Upper lobe of left lung (tissue), 6 donors: ENCODE results near the gene PCSK6. TPM values are rescaled to one million over a fixed set of nuclear protein-coding genes. Genes with fewer than 3 reads are reported as not detected.

Experiments
- ATAC-seq, 2 donors: fragments of 200-7000 bp; cut with Tn5 transposase; one replicate each; pipeline ENCODE4 v1.9.1; 2022; ENCODE audit warnings: mild to moderate bottlenecking in 2 of 2, moderate library complexity in 2 of 2; ENCODE audit not compliant: low FRiP score in 2 of 2
- DNase-seq, 2 donors: peaks; one replicate each; pipeline ENCODE4 v3.0.0-alpha.2; 2019 to 2020
- H3K27ac ChIP-seq, 4 donors: fragments of 200-600 bp; sonication (generic); one replicate each; pipeline ENCODE4 v1.5.1; 2016 to 2019
- H3K27me3 ChIP-seq, 4 donors: fragments of 200-600 bp; sonication (generic); one replicate each; pipeline ENCODE4 v1.5.1; 2017 to 2019
- H3K36me3 ChIP-seq, 4 donors: fragments of 200-600 bp; sonication (generic); one replicate each; pipeline ENCODE4 v1.5.1; 2016 to 2019
- H3K4me1 ChIP-seq, 4 donors: fragments of 200-600 bp; sonication (generic); one replicate each; pipeline ENCODE4 v1.5.1; 2018 to 2019
- H3K4me3 ChIP-seq, 4 donors: fragments of 200-600 bp; sonication (generic); one replicate each; pipeline ENCODE4 v1.5.1; 2017 to 2019; ENCODE audit warnings: mild to moderate bottlenecking in 2 of 4, moderate library complexity in 1 of 4
- H3K9me3 ChIP-seq, 4 donors: fragments of 200-600 bp; sonication (generic); one replicate each; pipeline ENCODE4 v1.5.1; 2018 to 2019
- CTCF ChIP-seq, 6 experiments: fragments of 450-650 bp in 4 of 6; fragments of 200-600 bp in 2 of 6; sonication (generic) in 2 of 6; IDR thresholded peaks; one replicate each; pipeline ENCODE4 v1.5.1; 2016 to 2019; ENCODE audit warnings: antibody characterized with exemption in 6 of 6
- EP300 ChIP-seq, 4 donors: sonication (generic); formaldehyde crosslinking; IDR thresholded peaks; one replicate each; pipeline ENCODE4 v1.5.1; 2017; ENCODE audit warnings: antibody characterized with exemption in 4 of 4, control low read depth in 2 of 4
- POLR2A ChIP-seq, 4 donors: fragments of 450-650 bp; IDR thresholded peaks; one replicate each; pipeline ENCODE4 v1.5.1; 2016 to 2017; ENCODE audit warnings: antibody characterized with exemption in 4 of 4, mild to moderate bottlenecking in 2 of 4
- POLR2AphosphoS5 ChIP-seq, 2 donors: sonication (generic); formaldehyde crosslinking; IDR thresholded peaks; one replicate each; pipeline ENCODE4 v1.5.1; 2017; ENCODE audit warnings: antibody characterized with exemption in 2 of 2
- WGBS, 2 donors: methylation state at CpG; one replicate each; pipeline ENCODE4 v1.1.5; 2017 to 2018; 5-methylcytosine and 5-hydroxymethylcytosine counted together
- total RNA-seq, 6 donors: library from RNA; depleted of rRNA in 4 of 6; stranded (reverse); fragments of >200 nt in 4 of 6; gene quantifications; one replicate each; pipeline versions ENCODE4 v1.1.0 to v1.2.1, GENCODE V29; 2016 to 2021
- donor health status: DM: no; HTN: no; CAD: no; lungs with moderate emphysema.
- donor health status: DM: no; HTN: yes; CAD: no; lungs with severe emphysema.

PCSK6 gene
- total RNA-seq, 6 donors from 2014 or later = 3.1 to 24.4 (median 5.5) TPM

- Histone ChIP-seq H3K9me3 (no peaks in the 10 kb centered on the region), H3K27me3 (no peaks in the 10 kb centered on the region), H3K36me3 (no peaks in the 10 kb centered on the region), H3K4me3 (no peak overlapping the region), H3K4me1 (no peaks in the 10 kb centered on the region), H3K27ac (no peak overlapping the region)
- DNase-seq = peak in 1 of 2 donors; percentile 15
- WGBS, 2 donors = 76 to 87% methylated on average over 6 to 19 of the region's 20 CpGs
- no peak for TF ChIP-seq POLR2AphosphoS5 (IDR thresholded peaks at IDR 0.05)
- no peak for TF ChIP-seq POLR2A (IDR thresholded peaks at IDR 0.05)
- TF ChIP-seq EP300 (IDR thresholded peaks at IDR 0.05) = no peak
- no peak for TF ChIP-seq CTCF (IDR thresholded peaks at IDR 0.05)
- no peak for ATAC-seq
Observed at GRCh38 chr15:101308604-101309435, 180.7 kb downstream of the PCSK6 start.

- peak in 1 of 2 donors; percentile 15 for DNase-seq
- no peaks in the 10 kb centered on the region for H3K27me3 ChIP-seq
- 83 to 92% methylated on average over 12 to 16 of the region's 16 CpGs for WGBS, 2 donors
- no peak overlapping the region for H3K4me3 ChIP-seq
- no peak for ATAC-seq
- H3K9me3 ChIP-seq = no peaks in the 10 kb centered on the region
- no peak overlapping the region for H3K27ac ChIP-seq
- TF ChIP-seq POLR2AphosphoS5 (IDR thresholded peaks at IDR 0.05) = no peak
- no peak for TF ChIP-seq CTCF (IDR thresholded peaks at IDR 0.05)
- TF ChIP-seq POLR2A (IDR thresholded peaks at IDR 0.05) = no peak
- no peak for TF ChIP-seq EP300 (IDR thresholded peaks at IDR 0.05)
- no peaks in the 10 kb centered on the region for H3K4me1 ChIP-seq
- H3K36me3 ChIP-seq = no peaks in the 10 kb centered on the region
Observed at GRCh38 chr15:101307897-101308603, 181.5 kb downstream of the PCSK6 start.

GRCh38 chr15:101307048-101307896 is 182.2 kb downstream of the PCSK6 start:
- TF ChIP-seq POLR2AphosphoS5 (IDR thresholded peaks at IDR 0.05) = no peak
- TF ChIP-seq CTCF (IDR thresholded peaks at IDR 0.05) = no peak
- TF ChIP-seq POLR2A (IDR thresholded peaks at IDR 0.05) = no peak
- TF ChIP-seq EP300 (IDR thresholded peaks at IDR 0.05) = no peak
- Histone ChIP-seq H3K36me3 (no peaks in the 10 kb centered on the region), H3K27me3 (no peaks in the 10 kb centered on the region), H3K4me3 (no peak overlapping the region), H3K9me3 (no peaks in the 10 kb centered on the region), H3K27ac (no peak overlapping the region), H3K4me1 (no peaks in the 10 kb centered on the region)
- peak in 1 of 2 donors; percentile 14 for DNase-seq
- WGBS, 2 donors = 78 to 83% methylated on average over 6 to 24 of the region's 24 CpGs
- ATAC-seq = peak in 1 of 2 donors; percentile 19

- Histone ChIP-seq H3K27me3 (no peaks in the 10 kb centered on the region), H3K4me1 (no peaks in the 10 kb centered on the region), H3K4me3 (no peak overlapping the region), H3K36me3 (no peaks in the 10 kb centered on the region), H3K9me3 (no peaks in the 10 kb centered on the region), H3K27ac (no peak overlapping the region)
- ATAC-seq = no peak
- WGBS, 2 donors = 83 to 84% methylated on average over 9 to 10 of the region's 10 CpGs
- no peak for TF ChIP-seq CTCF (IDR thresholded peaks at IDR 0.05)
- TF ChIP-seq POLR2AphosphoS5 (IDR thresholded peaks at IDR 0.05) = no peak
- TF ChIP-seq EP300 (IDR thresholded peaks at IDR 0.05) = no peak
- TF ChIP-seq POLR2A (IDR thresholded peaks at IDR 0.05) = no peak
- peak in 1 of 2 donors; percentile 16 for DNase-seq
Observed at GRCh38 chr15:101306341-101307047, 183.0 kb downstream of the PCSK6 start.
